Activated CD4-positive, alpha-beta T cell treated with anti-CD3 and anti-CD28 coated beads, Interleukin-2, amount 50 U/mL, for 1 hour (primary cell): Measurements from ENCODE around the gene C1orf53.
"Not testable (repeated sequence)": the region's sequence is repeated elsewhere in the genome, so short reads cannot be mapped to it uniquely, and the experiment has no call there.

Experiments
- DNase-seq: peaks from one replicate; pipeline ENCODE4 v3.0.0-alpha.2; 2020

The C1orf53 gene

GRCh38 chr1:197902454-197903195 is at the start of gene C1orf53:
TSS of gene C1orf53 (plus strand) at chr1:197902630. CDS start at chr1:197902650, 20 bp downstream.
- peak; percentile 65 for DNase-seq

DNA sequence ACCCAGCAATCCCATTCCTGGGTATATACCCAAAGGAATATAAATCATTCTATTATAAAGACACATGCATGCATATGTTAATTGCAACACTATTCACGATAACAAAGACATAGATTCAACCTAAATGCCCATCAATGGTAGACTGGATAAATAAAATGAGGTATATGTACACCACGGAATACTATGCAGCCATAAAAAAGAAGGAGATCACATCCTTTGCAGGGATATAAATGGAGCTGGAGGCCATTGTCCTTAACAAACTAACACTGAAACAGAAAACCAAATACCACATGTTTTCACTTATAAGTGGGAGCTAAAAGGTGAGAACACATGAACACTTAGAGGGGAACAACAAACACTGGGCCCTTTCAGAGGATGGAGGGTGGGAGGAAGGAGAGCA is 46.7 kb upstream of the C1orf53 start:
- DNase-seq = not testable (repeated sequence)

DNA sequence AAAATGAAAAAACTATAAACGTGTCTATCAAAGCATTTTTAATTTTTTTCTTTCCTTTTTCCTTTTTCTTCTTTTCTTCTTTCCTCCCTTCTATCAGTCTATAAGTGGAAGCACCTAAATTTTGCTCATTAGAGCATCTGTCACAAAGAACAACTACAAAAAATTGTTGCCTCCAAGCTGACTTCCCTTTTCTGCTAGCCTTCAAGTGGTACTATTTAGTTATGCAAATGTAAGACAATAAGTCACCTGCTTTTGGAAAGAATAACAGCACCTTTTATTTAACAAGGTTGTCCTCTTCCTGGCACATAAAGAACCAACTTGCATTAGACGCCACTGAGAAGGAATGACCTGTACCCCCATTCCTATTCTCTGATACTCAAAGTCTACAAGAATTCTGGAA is 45.0 kb upstream of the C1orf53 start:
- no peak for DNase-seq

DNA sequence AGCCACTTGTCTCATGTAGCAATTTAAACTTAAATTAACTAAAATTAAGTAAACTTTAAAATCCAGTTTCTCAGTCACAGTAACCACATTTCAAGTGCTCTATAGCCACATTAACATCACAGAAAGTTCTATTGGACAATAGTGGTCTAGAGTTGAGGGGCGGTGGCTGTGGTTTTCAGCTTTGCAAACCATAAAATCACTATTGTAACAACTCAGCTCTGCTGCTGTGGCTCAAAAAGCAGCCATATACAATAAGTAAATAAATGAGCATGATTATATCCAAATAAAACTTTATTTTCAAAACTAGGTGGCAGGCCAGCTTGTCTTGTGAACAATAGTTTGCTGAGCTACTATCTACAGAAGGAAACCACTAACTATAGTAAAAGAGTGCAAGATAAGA is 43.4 kb upstream of the C1orf53 start:
- DNase-seq = no peak

- DNase-seq = no peak
Measured at GRCh38 chr1:197862221-197862620, 40.2 kb upstream of the C1orf53 start.

- DNase-seq = no peak
Measured at GRCh38 chr1:197862671-197863070, 39.8 kb upstream of the C1orf53 start.

- DNase-seq = no peak
Measured at GRCh38 chr1:197865809-197866208, 36.6 kb upstream of the C1orf53 start.

DNA sequence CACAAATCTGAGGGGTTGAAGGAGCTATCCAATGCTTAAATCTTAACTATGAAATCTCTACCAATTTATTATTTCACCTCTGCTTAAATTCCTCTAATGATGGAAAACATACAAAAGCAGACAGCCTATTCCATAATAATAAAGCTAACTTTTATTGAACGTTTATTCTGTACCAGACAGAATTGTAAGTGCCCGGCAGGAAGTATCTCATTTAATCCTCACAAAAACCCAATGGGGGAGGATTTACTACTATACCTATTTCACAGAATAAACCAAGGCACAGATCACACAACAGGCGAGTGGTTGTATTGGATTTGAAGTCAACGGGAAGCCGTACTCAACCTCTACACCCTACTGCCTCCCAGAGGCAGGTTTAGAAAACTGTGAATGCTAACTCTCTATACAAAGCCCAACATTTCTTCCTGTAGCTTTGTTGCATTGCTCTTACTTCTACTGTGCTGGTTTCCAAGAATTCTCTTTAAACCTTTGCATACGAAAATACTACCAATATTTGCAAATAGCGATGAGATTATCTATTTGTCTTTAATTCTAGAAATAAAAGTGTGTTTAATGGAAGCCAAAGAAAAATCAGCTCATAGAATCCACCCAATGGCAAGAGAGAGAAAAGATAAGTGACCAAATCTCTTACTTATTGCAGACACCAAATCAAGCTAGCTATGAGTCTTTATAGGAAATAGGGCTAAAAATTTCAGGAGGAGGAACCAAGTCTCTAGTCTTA is 33.5 kb upstream of the C1orf53 start:
- peak; percentile 12 for DNase-seq

- no peak for DNase-seq
Measured at GRCh38 chr1:197869490-197870077, 32.8 kb upstream of the C1orf53 start.

GRCh38 chr1:197876894-197877293 is 25.5 kb upstream of the C1orf53 start:
- no peak for DNase-seq

- not testable (repeated sequence) for DNase-seq
Measured at GRCh38 chr1:197880385-197880784, 22.0 kb upstream of the C1orf53 start.

DNA sequence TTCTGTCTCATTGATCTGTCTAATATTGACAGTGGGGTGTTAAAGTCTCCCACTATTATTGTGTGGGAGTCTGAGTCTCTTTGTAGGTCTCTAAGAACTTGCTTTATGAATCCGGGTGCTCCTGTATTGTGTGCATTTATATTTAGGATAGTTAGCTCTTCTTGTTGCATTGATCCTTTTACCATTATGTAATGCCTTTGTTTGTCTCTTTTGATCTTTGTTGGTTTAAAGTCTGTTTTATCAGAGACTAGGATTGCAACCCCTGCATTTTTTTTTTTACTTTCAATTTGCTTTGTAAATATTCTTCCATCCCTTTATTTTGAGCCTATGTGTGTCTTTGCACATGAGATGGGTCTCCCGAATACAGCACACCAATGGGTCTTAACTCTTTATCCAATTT is 20.2 kb upstream of the C1orf53 start:
- not testable (repeated sequence) for DNase-seq

DNA sequence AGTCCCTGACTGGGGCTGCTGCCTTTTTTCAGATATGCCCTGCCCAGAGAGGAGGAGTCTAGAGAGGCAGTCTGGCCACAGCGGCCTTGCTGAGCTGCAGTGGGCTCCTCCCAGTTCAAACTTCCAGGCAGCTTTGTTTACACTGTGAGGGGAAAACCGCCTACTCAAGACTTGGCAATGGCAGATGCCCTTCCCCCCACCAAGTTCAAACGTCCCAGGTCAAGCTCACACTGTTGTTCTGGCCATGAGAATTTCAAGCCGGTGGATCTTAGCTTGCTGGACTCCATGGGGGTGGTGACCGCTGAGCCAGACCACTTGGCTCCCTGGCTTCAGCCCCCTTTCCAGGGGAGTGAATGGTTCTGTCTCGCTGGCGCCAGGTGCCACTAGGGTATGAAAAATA is 18.3 kb upstream of the C1orf53 start:
- DNase-seq = no peak

GRCh38 chr1:197890936-197891335 is 11.5 kb upstream of the C1orf53 start:
- DNase-seq = no peak

GRCh38 chr1:197892684-197893083 is 9.7 kb upstream of the C1orf53 start:
- DNase-seq = no peak

GRCh38 chr1:197896301-197896700 is 6.1 kb upstream of the C1orf53 start:
- DNase-seq = no peak

- DNase-seq = no peak
Measured at GRCh38 chr1:197899037-197899436, 3.4 kb upstream of the C1orf53 start.

- no peak for DNase-seq
Measured at GRCh38 chr1:197902131-197902453, 338 bp upstream of the C1orf53 start.

DNA sequence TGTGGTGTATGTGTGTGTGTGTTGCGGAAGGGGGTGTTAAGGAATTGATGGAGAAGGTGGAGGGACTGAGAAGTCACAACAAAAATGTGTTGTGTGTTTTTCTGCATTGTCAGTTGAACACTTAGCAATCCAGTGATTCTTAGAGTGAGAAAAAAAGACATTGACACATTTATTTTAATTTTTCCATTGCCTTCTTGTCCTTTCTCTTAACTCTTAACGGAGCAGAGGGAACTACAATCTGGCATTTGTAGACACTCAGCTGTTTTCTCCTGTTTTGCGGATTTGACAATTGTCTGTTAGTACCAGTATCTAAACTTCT is 725 bp downstream of the C1orf53 start:
- DNase-seq = no peak

- DNase-seq = no peak
Measured at GRCh38 chr1:197904126-197904787, 1.8 kb downstream of the C1orf53 start.

- DNase-seq = no peak
Measured at GRCh38 chr1:197905699-197906351, 3.4 kb downstream of the C1orf53 start.

DNA sequence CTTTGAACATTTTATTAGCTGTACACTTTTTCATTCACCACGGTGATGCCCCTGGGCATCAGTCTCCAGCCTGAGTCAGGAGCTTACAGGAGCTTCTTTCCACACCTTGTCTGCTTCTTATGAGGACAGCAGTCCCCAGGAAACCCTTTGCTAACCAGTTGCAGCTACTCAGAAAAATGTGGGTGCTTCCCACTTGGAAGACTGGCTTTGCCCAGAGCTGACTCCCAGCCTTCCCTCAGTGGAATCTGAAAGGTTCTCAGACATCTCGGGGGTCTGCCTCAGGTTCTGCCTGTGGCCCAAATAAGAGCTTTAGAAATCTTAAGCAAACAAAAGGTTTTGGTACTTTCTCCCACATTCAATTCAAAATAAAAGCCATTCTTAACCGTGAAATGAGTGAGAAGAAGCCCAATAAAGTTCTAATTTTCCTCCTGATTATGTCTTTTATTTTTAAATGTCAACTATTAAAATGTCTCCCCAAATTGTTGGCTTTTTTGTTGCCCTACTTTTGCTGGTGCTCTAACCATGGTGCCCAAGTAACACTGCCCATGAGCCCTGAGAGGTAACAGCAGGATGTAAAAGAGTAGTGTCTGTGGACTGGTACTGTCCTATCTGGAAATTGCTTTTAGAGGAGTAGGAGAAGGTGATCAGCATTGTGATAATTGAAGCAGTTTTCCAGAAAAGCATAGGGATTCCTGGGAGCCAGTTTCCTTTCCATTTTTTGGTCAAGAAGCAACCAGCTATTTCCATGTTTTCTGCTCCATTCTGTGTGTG is 5.6 kb downstream of the C1orf53 start:
- no peak for DNase-seq
